Urothelium cell line (cell line): ENCODE measurements around the gene GFRA4.
"Not testable (repeated sequence)": the region's sequence is repeated elsewhere in the genome, so short reads cannot be mapped to it uniquely, and the experiment has no call there.

Experiments used
- DNase-seq: peaks from one replicate; pipeline ENCODE4 v3.0.0; 2011; ENCODE audit warnings: low spot score, mixed read lengths
- FAIRE-seq: peaks from 2 replicates; lab custom pipeline; 2011; peaks lifted over from hg19 to GRCh38; lab: Jason Lieb, UNC

GFRA4 gene

GRCh38 chr20:3628502-3629314 lies 34.5 kb downstream of the GFRA4 start:
- FAIRE-seq = no peak
- DNase-seq = no peak

GRCh38 chr20:3627476-3627875 lies 35.7 kb downstream of the GFRA4 start:
- FAIRE-seq (no peak), DNase-seq (no peak)

- DNase-seq = no peak
- no peak for FAIRE-seq
Measured at GRCh38 chr20:3622406-3622805, 40.8 kb downstream of the GFRA4 start.

GRCh38 chr20:3621111-3621510 lies 42.1 kb downstream of the GFRA4 start:
- DNase-seq (no peak), FAIRE-seq (no peak)

- no peak for DNase-seq
- FAIRE-seq = no peak
Measured at GRCh38 chr20:3616250-3616649, 46.9 kb downstream of the GFRA4 start.

GRCh38 chr20:3615171-3615840 lies 47.9 kb downstream of the GFRA4 start:
- DNase-seq, FAIRE-seq: not testable (repeated sequence)

- FAIRE-seq (no peak), DNase-seq (no peak)
Measured at GRCh38 chr20:3614466-3614865, 48.7 kb downstream of the GFRA4 start.

- FAIRE-seq (no peak), DNase-seq (no peak)
Measured at GRCh38 chr20:3613821-3614440, 49.3 kb downstream of the GFRA4 start.

- DNase-seq (no peak), FAIRE-seq (no peak)
Measured at GRCh38 chr20:3612795-3613572, 50.2 kb downstream of the GFRA4 start.

GRCh38 chr20:3611901-3612300 lies 51.3 kb downstream of the GFRA4 start:
- FAIRE-seq (no peak), DNase-seq (no peak)
